NK-92 (cell line): ENCODE data around the gene DIP2A.
A peak's percentile ranks its signal among the peaks of the same experiment; 100 is the strongest.
"Not testable (repeated sequence)": the region's sequence is repeated elsewhere in the genome, so short reads cannot be mapped to it uniquely, and the experiment has no call there.

Experiments
- DNase-seq: peaks from one replicate; lab custom pipeline; 2025; ENCODE audit not compliant: unreplicated experiment; lab: John Stamatoyannopoulos, UW

DIP2A gene

GRCh38 chr21:46424621-46425020, 34.1 kb upstream of the DIP2A start:
- DNase-seq, result no peak

DNA sequence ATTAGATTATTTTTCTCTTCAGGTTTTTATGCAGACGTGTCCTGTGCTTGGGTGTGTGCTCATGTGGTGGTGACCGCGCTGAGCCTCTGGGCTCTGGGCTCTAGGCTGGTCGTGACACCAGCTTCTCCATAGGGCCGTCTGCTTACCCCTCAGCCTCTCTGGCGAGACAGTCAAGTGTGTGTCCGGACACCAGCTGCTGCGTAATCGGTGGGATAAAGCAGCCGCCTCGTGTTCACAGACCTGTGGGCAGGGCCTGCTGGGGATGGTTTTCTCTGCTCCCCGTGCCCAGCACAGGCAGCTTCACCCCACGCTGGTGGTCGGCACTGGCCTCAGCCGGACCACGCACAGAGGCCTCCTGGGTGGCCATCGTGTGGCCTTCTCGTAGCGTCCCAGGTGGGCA, 33.6 kb upstream of the DIP2A start:
- no peak for DNase-seq

- DNase-seq, result peak; percentile 33
Measured at GRCh38 chr21:46425571-46425970, 33.1 kb upstream of the DIP2A start.

- no peak for DNase-seq
Measured at GRCh38 chr21:46426313-46427046, 32.2 kb upstream of the DIP2A start.

DNA sequence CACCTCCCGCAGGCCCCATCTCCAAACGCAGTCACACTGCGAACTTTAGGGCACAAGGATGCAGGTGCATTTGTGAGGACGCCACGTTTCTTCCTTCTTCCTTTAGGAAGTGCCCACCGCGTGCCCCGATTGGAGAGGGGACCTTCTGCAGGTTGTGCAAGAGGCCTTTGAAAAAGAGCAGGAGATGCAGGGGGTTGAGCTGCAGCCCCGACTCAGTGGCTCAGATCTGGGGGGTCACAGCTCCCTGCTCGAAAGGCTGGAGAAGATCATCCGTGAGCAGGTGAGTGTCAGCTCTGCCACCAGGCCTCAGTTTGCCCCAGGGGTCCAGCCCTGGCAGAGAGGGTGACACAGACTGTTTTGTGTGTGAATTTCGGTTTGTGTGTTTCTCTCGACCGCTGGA, 31.2 kb upstream of the DIP2A start:
- no peak for DNase-seq

- DNase-seq, result no peak
Measured at GRCh38 chr21:46428286-46428685, 30.4 kb upstream of the DIP2A start.

- no peak for DNase-seq
Measured at GRCh38 chr21:46428987-46429710, 29.5 kb upstream of the DIP2A start.

GRCh38 chr21:46429754-46430681, 28.7 kb upstream of the DIP2A start:
- DNase-seq, result no peak

GRCh38 chr21:46431448-46431847, 27.2 kb upstream of the DIP2A start:
- DNase-seq, result no peak

GRCh38 chr21:46431884-46432488, 26.7 kb upstream of the DIP2A start:
- no peak for DNase-seq

DNA sequence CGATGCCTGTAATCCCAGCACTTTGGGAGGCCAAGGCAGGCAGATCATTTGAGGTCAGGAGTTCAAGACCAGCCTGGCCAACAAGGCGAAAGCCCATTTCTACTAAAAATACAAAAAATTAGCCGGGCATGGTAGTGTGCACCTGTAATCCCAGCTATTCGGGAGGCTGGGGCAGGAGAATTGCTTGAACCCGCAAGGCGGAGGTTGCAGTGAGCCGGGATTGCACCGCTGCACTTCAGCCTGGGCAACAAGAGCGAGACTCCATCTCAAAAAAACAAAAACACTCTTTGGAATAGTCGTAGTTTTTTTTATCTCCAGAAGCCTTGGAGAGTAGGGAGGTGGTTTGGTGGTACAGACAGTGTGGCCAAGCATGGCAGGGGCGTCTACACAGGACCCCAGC, 25.6 kb upstream of the DIP2A start:
- not testable (repeated sequence) for DNase-seq

DNA sequence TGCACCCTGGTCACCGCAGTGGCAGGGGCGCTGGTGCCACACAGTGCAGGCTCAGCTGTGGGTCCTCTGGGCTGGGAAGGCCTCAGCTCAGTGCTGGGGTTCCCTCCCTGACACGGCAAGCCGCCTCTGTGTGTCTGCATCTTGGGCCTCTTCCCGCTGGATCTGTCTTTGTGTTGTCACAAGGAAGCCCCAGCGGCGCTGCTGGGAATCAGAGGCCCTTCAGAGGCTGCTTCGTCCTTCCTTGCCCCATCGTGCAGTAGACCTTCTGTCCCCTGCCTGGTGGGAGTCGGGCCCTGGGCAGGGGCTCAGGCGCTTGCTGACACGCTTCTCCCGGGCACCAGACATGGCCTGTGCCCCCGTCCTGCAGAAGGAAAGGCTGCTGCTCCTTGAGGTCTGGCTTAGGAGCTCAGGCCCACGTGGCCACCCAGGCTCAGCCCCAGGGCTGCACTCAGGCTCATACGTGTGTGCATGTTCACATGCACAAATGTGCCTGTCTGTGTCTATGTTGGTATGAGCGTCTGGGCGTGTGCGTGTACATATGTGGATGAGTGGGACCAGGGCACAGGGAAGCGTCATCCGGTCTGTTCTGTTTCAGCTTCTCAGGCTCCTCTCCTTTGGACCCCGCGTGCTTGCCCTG, 24.3 kb upstream of the DIP2A start:
- DNase-seq, result no peak

GRCh38 chr21:46435786-46436227, 22.9 kb upstream of the DIP2A start:
- DNase-seq, result no peak

- DNase-seq, result no peak
Measured at GRCh38 chr21:46436621-46437020, 22.1 kb upstream of the DIP2A start.

DNA sequence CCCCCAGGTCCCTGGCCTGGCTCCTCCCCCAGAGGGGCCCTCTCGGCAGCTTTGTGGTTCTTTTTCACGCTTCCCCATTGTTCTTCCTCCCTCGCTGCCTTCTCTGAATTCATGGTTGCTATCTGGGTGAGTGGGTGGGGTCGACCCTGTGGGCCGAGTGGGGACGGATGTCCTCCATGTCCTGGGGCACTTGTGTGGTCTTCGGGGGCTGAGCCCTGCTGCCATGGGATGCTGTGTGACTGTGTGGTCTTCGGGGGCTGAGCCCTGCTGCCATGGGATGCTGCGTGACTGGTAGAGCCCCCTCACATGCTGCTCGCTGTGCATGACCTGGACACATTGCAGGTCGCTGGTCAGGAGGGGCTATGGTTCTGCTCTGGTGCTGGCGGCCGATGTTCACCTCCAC, 21.6 kb upstream of the DIP2A start:
- no peak for DNase-seq

DNA sequence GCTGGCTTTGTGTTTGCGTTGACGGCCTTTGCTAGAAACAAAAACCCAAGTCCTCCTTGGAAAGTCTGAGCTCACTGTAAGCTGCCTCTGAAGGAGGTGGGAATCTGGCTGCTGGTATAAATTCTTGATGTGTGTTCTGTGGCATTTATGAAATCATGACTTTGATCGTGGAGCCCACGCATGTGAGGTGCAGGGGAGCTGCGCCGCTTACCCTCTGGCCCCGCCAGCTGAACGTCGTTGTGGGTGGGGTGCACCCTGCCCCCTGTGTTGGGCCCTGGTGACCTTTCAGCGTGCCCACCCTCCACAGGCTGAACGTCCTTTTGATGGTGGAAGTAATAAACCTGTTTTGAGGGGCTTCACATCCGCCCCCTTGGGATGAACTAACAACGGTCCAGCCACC, 21.2 kb upstream of the DIP2A start:
- DNase-seq, result no peak

DNA sequence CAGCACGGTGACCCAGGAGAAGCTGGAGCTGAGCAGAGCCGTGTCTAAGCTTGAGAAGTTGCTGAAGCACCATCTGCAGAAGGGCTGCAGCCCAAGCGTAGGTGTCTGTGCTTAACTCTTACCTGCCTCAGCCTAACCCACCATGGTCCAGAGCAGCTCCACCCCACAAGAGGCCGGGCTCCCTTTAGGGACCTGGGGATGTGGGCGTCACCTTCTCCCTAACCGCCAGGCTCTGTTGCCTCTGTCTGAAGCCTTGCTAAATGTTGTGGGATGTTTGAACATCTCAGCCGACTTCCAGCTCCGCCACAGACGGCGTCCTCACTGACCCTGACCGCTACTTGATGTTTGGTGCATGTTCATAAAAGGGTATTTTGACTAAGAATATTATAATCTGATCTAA, 20.4 kb upstream of the DIP2A start:
- no peak for DNase-seq

- no peak for DNase-seq
Measured at GRCh38 chr21:46439906-46440305, 18.8 kb upstream of the DIP2A start.

- no peak for DNase-seq
Measured at GRCh38 chr21:46441331-46441730, 17.4 kb upstream of the DIP2A start.

DNA sequence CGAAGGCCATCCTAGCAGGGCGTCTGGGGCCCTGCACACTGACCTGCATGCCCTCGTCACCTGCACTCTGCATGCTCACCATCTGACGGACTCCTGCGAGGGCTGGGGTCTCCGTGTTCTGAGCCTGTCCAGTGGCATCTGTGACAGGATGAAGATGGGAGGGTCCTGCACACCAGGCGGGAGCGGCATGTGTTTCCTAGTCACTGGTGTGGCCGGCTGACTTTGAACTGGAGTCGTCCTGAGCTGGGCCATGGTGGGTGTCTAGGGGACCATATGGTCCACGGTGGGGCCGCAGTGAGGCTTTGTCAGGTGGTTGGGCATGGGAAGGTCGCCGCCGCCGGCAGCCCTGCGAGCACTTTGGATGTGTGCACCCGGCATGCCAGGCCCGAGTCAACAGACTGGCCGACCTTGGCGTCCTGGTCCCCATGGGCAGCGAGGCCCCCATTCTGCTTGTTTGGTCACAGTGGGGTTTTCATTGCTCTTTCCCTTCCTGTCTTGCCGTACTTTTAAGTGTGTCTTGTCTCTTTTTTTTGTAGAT, 16.7 kb upstream of the DIP2A start:
- no peak for DNase-seq
